Memory B cell (primary cell): Measurements from ENCODE around the gene CHI3L2.
A peak's percentile ranks its signal among the peaks of the same experiment; 100 is the strongest.

Source experiments
- ATAC-seq: fragments of 150-1000 bp; cut with Tn5 transposase; 2 replicates; pipeline ENCODE4 v1.10.0; 2021; ENCODE audit warnings: low read depth, mild to moderate bottlenecking, moderate library complexity
- DNase-seq, 2 donors: peaks; one replicate each; pipeline ENCODE4 v3.0.0; 2022; ENCODE audit warnings: low spot score in 2 of 2
- H3K27ac Mint-ChIP-seq: one replicate; pipeline ENCODE4 v1.8.0; 2022; ENCODE audit warnings: mild to moderate bottlenecking, moderate library complexity, mixed read lengths
- H3K27me3 Mint-ChIP-seq: one replicate; pipeline ENCODE4 v1.8.0; 2022; ENCODE audit warnings: mixed read lengths
- H3K36me3 Mint-ChIP-seq: one replicate; pipeline ENCODE4 v1.8.0; 2022; ENCODE audit warnings: mild to moderate bottlenecking, mixed read lengths
- H3K4me1 Mint-ChIP-seq: one replicate; pipeline ENCODE4 v1.8.0; 2022; ENCODE audit warnings: mixed read lengths
- H3K4me3 Mint-ChIP-seq: one replicate; pipeline ENCODE4 v1.8.0; 2022; ENCODE audit warnings: mild to moderate bottlenecking, moderate library complexity, mixed read lengths
- H3K9me3 Mint-ChIP-seq: one replicate; pipeline ENCODE4 v1.8.0; 2022; ENCODE audit warnings: mixed read lengths

Gene CHI3L2

GRCh38 chr1:111221276-111221632 lies 6.3 kb upstream of the CHI3L2 start:
- Mint-ChIP-seq H3K27me3 (no peaks in the 10 kb centered on the region), H3K4me3 (peak overlapping the region; percentile 75), H3K9me3 (no peaks in the 10 kb centered on the region), H3K27ac (peak overlapping the region; percentile 77), H3K36me3 (no peaks in the 10 kb centered on the region), H3K4me1 (peaks cover 78% of the 10 kb centered on the region)
- ATAC-seq (no peak), DNase-seq (no peak)

- H3K9me3 Mint-ChIP-seq: no peaks in the 10 kb centered on the region
- peak; percentile 37 to 43 for DNase-seq
These were observed 5.8 kb upstream of the CHI3L2 start for GRCh38 chr1:111221633-111222291.

GRCh38 chr1:111222308-111223125 lies 5.0 kb upstream of the CHI3L2 start:
- peak; percentile 44 for ATAC-seq

More at GRCh38 chr1:111221633-111222291, 5.8 kb upstream of the CHI3L2 start:
- Mint-ChIP-seq H3K27ac (peak overlapping the region; percentile 77), H3K4me1 (peaks cover 76% of the 10 kb centered on the region), H3K4me3 (peak overlapping the region; percentile 75), H3K36me3 (no peaks in the 10 kb centered on the region), H3K27me3 (no peaks in the 10 kb centered on the region)
- peak; percentile 34 for ATAC-seq

GRCh38 chr1:111223126-111223685 lies 4.3 kb upstream of the CHI3L2 start:
- DNase-seq: no peak
- peaks cover 71% of the 10 kb centered on the region for H3K4me1 Mint-ChIP-seq
- H3K27ac Mint-ChIP-seq: peak overlapping the region; percentile 77
- H3K27me3 Mint-ChIP-seq: no peaks in the 10 kb centered on the region
- peak overlapping the region; percentile 77 for H3K4me3 Mint-ChIP-seq
- no peaks in the 10 kb centered on the region for H3K9me3 Mint-ChIP-seq
- ATAC-seq: no peak
- H3K36me3 Mint-ChIP-seq: no peaks in the 10 kb centered on the region

More at GRCh38 chr1:111222308-111223125, 5.0 kb upstream of the CHI3L2 start:
- Mint-ChIP-seq H3K36me3 (no peaks in the 10 kb centered on the region), H3K4me3 (peak overlapping the region; percentile 77), H3K9me3 (no peaks in the 10 kb centered on the region), H3K27ac (peak overlapping the region; percentile 77), H3K4me1 (peaks cover 75% of the 10 kb centered on the region), H3K27me3 (no peaks in the 10 kb centered on the region)
- peak; percentile 76 to 86 for DNase-seq

GRCh38 chr1:111225091-111225490 lies 2.4 kb upstream of the CHI3L2 start:
- H3K27me3 Mint-ChIP-seq: no peaks in the 10 kb centered on the region
- no peak for DNase-seq
- no peak overlapping the region for H3K4me3 Mint-ChIP-seq
- H3K4me1 Mint-ChIP-seq: peaks cover 61% of the 10 kb centered on the region
- peaks cover 4% of the 10 kb centered on the region for H3K36me3 Mint-ChIP-seq
- H3K27ac Mint-ChIP-seq: peak overlapping the region; percentile 80
- peaks cover 3% of the 10 kb centered on the region for H3K9me3 Mint-ChIP-seq
- ATAC-seq: no peak

DNA sequence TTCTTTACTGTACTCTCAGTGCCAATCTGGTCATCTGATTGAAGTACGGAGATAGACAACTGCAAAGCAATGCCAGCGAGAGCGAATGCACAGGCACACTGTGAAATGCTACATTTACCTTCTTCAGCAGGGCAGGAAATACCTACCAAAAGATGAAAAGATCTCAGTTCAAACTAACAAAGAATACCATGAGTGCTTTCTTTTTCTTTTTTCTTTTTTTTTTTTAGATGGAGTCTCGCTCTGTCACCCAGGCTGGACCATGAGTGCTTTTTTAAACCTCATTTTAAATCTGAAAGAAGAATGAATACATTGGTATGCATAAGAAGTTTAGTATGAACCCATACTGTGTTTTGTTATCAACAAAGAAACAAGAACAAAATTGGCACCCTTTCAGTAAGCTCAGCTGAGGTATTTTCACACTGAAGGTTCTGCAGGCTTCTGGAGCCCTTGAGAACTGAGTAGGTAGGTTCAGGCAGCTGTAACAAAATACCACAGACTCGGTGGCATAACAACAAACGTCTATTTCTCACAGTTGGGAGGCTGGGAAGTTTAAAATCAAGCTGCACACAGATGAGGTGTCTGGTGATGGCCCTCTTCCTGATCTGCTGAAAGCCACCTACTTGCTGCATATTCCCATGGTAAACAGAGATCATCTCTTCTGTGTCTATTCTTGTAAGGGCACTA lies 1.7 kb upstream of the CHI3L2 start:
- peak overlapping the region; percentile 80 for H3K27ac Mint-ChIP-seq
- H3K9me3 Mint-ChIP-seq: peaks cover 3% of the 10 kb centered on the region
- no peak overlapping the region for H3K4me3 Mint-ChIP-seq
- H3K27me3 Mint-ChIP-seq: no peaks in the 10 kb centered on the region
- peaks cover 5% of the 10 kb centered on the region for H3K36me3 Mint-ChIP-seq
- no peak for ATAC-seq
- H3K4me1 Mint-ChIP-seq: peaks cover 58% of the 10 kb centered on the region
- DNase-seq: no peak

- no peak for DNase-seq
- H3K9me3 Mint-ChIP-seq: peaks cover 3% of the 10 kb centered on the region
- peaks cover 48% of the 10 kb centered on the region for H3K4me1 Mint-ChIP-seq
- no peak for ATAC-seq
- H3K4me3 Mint-ChIP-seq: no peak overlapping the region
- no peak overlapping the region for H3K27ac Mint-ChIP-seq
- no peaks in the 10 kb centered on the region for H3K27me3 Mint-ChIP-seq
- peaks cover 5% of the 10 kb centered on the region for H3K36me3 Mint-ChIP-seq
These were observed 586 bp downstream of the CHI3L2 start for GRCh38 chr1:111227851-111228747.

- Mint-ChIP-seq H3K27ac (no peak overlapping the region), H3K4me3 (no peak overlapping the region), H3K36me3 (peaks cover 5% of the 10 kb centered on the region), H3K4me1 (peaks cover 44% of the 10 kb centered on the region), H3K27me3 (no peaks in the 10 kb centered on the region), H3K9me3 (peaks cover 3% of the 10 kb centered on the region)
- no peak for DNase-seq
- no peak for ATAC-seq
These were observed 1.2 kb downstream of the CHI3L2 start for GRCh38 chr1:111228748-111229126.

GRCh38 chr1:111232134-111232533 lies 4.6 kb downstream of the CHI3L2 start:
- DNase-seq (no peak), ATAC-seq (no peak)
- Mint-ChIP-seq H3K9me3 (peaks cover 3% of the 10 kb centered on the region), H3K4me1 (peaks cover 25% of the 10 kb centered on the region), H3K27me3 (no peaks in the 10 kb centered on the region), H3K4me3 (no peak overlapping the region), H3K27ac (no peak overlapping the region), H3K36me3 (peaks cover 12% of the 10 kb centered on the region)

- no peak for ATAC-seq
- Mint-ChIP-seq H3K9me3 (peaks cover 3% of the 10 kb centered on the region), H3K36me3 (peaks cover 18% of the 10 kb centered on the region), H3K27ac (no peak overlapping the region), H3K4me3 (no peak overlapping the region), H3K27me3 (no peaks in the 10 kb centered on the region), H3K4me1 (peaks cover 18% of the 10 kb centered on the region)
- no peak for DNase-seq
These were observed 6.7 kb downstream of the CHI3L2 start for GRCh38 chr1:111234258-111234657.

GRCh38 chr1:111234866-111235265 lies 7.4 kb downstream of the CHI3L2 start:
- Mint-ChIP-seq H3K36me3 (peaks cover 21% of the 10 kb centered on the region), H3K9me3 (peaks cover 2% of the 10 kb centered on the region), H3K27ac (no peak overlapping the region), H3K4me3 (no peak overlapping the region), H3K27me3 (no peaks in the 10 kb centered on the region), H3K4me1 (peaks cover 16% of the 10 kb centered on the region)
- no peak for ATAC-seq
- no peak for DNase-seq

- Mint-ChIP-seq H3K4me3 (no peak overlapping the region), H3K4me1 (peaks cover 5% of the 10 kb centered on the region), H3K9me3 (no peaks in the 10 kb centered on the region), H3K36me3 (peaks cover 25% of the 10 kb centered on the region), H3K27ac (no peak overlapping the region), H3K27me3 (no peaks in the 10 kb centered on the region)
- DNase-seq (no peak), ATAC-seq (no peak)
These were observed 8.9 kb downstream of the CHI3L2 start for GRCh38 chr1:111236379-111236778.

GRCh38 chr1:111236806-111237205 lies 9.3 kb downstream of the CHI3L2 start:
- Mint-ChIP-seq H3K9me3 (no peaks in the 10 kb centered on the region), H3K27ac (no peak overlapping the region), H3K4me1 (peaks cover 5% of the 10 kb centered on the region), H3K27me3 (no peaks in the 10 kb centered on the region), H3K36me3 (peaks cover 26% of the 10 kb centered on the region), H3K4me3 (no peak overlapping the region)
- DNase-seq (no peak), ATAC-seq (no peak)
